ENCODE results near the gene AFDN. TPM values are rescaled to one million over a fixed set of nuclear protein-coding genes. Genes with fewer than 3 reads are reported as not detected.

Gene AFDN
- total and polyA plus RNA-seq, 2 experiments from 2014 or later: 130 to 198 TPM

DNA sequence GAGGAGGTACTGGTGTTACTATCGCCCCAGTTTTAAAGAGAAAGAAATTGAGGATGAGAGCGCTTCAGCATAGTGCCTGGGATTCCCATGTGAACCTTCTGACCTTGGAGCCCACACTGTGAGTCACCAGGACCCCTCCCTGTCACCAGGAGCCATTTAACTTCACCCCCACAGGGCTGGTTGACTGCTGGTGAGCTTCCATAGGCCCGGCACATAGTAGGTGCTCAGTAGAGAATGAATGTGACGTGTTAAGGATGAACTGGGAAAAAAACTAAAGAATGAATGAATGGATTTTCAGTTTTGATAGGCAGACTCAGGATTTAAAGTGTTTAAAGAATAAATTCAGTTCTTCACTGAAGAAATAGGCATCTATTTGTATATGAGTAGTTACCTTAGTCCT is 117.4 kb downstream of the AFDN start:
- no peaks in the 10 kb centered on the region for H3K27me3 ChIP-seq
- H3K9me3 ChIP-seq (ENCODE audit: low read depth): no peaks in the 10 kb centered on the region
- H3K9me2 ChIP-seq (replicated peaks; ENCODE audit: insufficient read depth): no peaks in the 10 kb centered on the region
- H3K79me2 ChIP-seq: peaks cover 14% of the 10 kb centered on the region
- H3K4me3 ChIP-seq: no peak overlapping the region
- H2AFZ ChIP-seq: no peak overlapping the region
- no peak overlapping the region for H3K27ac ChIP-seq
- H4K20me1 ChIP-seq (ENCODE audit: insufficient read depth, poor library complexity, severe bottlenecking): no peaks in the 10 kb centered on the region
- DNase-seq (ENCODE audit: low spot score): no peak
- no peak overlapping the region for H3K4me2 ChIP-seq
- H3K4me1 ChIP-seq (ENCODE audit: insufficient read depth): no peaks in the 10 kb centered on the region
- 98% methylated on average over 4 of the region's 4 CpGs for WGBS (ENCODE audit: low lambda C conversion rate, missing lambda C conversion rate)
- H3K36me3 ChIP-seq (replicated peaks; ENCODE audit: insufficient read depth, low read depth): no peaks in the 10 kb centered on the region
- TF ChIP-seq EZH2 (IDR thresholded peaks at IDR 0.05; ENCODE audit: borderline replicate concordance): no peak
- no peak for TF ChIP-seq EZH2phosphoT487 (IDR thresholded peaks at IDR 0.05; ENCODE audit: low read depth, severe bottlenecking, unreplicated experiment)
- TF ChIP-seq, protein P1, sequence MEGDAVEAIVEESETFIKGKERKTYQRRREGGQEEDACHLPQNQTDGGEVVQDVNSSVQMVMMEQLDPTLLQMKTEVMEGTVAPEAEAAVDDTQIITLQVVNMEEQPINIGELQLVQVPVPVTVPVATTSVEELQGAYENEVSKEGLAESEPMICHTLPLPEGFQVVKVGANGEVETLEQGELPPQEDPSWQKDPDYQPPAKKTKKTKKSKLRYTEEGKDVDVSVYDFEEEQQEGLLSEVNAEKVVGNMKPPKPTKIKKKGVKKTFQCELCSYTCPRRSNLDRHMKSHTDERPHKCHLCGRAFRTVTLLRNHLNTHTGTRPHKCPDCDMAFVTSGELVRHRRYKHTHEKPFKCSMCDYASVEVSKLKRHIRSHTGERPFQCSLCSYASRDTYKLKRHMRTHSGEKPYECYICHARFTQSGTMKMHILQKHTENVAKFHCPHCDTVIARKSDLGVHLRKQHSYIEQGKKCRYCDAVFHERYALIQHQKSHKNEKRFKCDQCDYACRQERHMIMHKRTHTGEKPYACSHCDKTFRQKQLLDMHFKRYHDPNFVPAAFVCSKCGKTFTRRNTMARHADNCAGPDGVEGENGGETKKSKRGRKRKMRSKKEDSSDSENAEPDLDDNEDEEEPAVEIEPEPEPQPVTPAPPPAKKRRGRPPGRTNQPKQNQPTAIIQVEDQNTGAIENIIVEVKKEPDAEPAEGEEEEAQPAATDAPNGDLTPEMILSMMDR (IDR thresholded peaks at IDR 0.05; ENCODE audit: poor library complexity): no peak

GRCh38 chr6:167946007-167946406 is 119.3 kb downstream of the AFDN start:
- WGBS (ENCODE audit: low lambda C conversion rate, missing lambda C conversion rate): 87% methylated on average over 11 of the region's 11 CpGs
- no peak overlapping the region for H3K4me2 ChIP-seq
- H3K27me3 ChIP-seq: no peaks in the 10 kb centered on the region
- no peak overlapping the region for H3K4me3 ChIP-seq
- no peaks in the 10 kb centered on the region for H3K4me1 ChIP-seq (ENCODE audit: insufficient read depth)
- no peaks in the 10 kb centered on the region for H4K20me1 ChIP-seq (ENCODE audit: insufficient read depth, poor library complexity, severe bottlenecking)
- DNase-seq (ENCODE audit: low spot score): no peak
- H3K9me3 ChIP-seq (ENCODE audit: low read depth): no peaks in the 10 kb centered on the region
- H2AFZ ChIP-seq: no peak overlapping the region
- no peaks in the 10 kb centered on the region for H3K9me2 ChIP-seq (replicated peaks; ENCODE audit: insufficient read depth)
- H3K79me2 ChIP-seq: peaks cover 6% of the 10 kb centered on the region
- H3K36me3 ChIP-seq (replicated peaks; ENCODE audit: insufficient read depth, low read depth): no peaks in the 10 kb centered on the region
- H3K27ac ChIP-seq: no peak overlapping the region
- TF ChIP-seq EZH2 (IDR thresholded peaks at IDR 0.05; ENCODE audit: borderline replicate concordance) (no peak), EZH2phosphoT487 (IDR thresholded peaks at IDR 0.05; ENCODE audit: low read depth, severe bottlenecking, unreplicated experiment) (no peak)
- TF ChIP-seq, protein P1 (IDR thresholded peaks at IDR 0.05; ENCODE audit: poor library complexity): no peak

DNA sequence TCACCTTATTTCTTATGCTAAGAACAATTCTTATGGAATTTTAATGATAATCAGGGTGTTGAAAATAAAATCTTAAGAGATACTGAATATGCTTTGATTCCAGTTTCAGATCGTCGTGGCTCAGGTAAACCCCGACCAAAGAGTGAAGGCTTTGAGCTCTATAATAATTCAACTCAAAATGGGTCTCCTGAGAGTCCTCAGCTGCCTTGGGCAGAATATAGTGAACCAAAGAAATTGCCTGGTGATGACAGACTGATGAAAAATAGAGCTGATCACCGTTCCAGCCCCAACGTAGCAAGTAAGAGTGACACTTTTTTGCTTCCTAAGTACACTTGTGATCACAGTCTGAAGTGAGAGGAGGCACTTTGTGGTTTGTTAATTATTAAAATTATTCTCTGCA is 119.9 kb downstream of the AFDN start:
- no peaks in the 10 kb centered on the region for H4K20me1 ChIP-seq (ENCODE audit: insufficient read depth, poor library complexity, severe bottlenecking)
- WGBS (ENCODE audit: low lambda C conversion rate, missing lambda C conversion rate): 83% methylated on average over 5 of the region's 5 CpGs
- no peak overlapping the region for H3K4me2 ChIP-seq

More for the DNA sequence above, 119.9 kb downstream of the AFDN start:
- Histone ChIP-seq H3K4me1 (ENCODE audit: insufficient read depth) (no peaks in the 10 kb centered on the region), H3K9me3 (ENCODE audit: low read depth) (no peaks in the 10 kb centered on the region), H3K79me2 (peaks cover 6% of the 10 kb centered on the region), H3K9me2 (replicated peaks; ENCODE audit: insufficient read depth) (no peaks in the 10 kb centered on the region), H3K27me3 (no peaks in the 10 kb centered on the region), H3K27ac (no peak overlapping the region), H2AFZ (no peak overlapping the region), H3K36me3 (replicated peaks; ENCODE audit: insufficient read depth, low read depth) (no peaks in the 10 kb centered on the region), H3K4me3 (no peak overlapping the region)
- no peak for DNase-seq (ENCODE audit: low spot score)
- TF ChIP-seq EZH2phosphoT487 (IDR thresholded peaks at IDR 0.05; ENCODE audit: low read depth, severe bottlenecking, unreplicated experiment): no peak
- TF ChIP-seq, protein P1 (IDR thresholded peaks at IDR 0.05; ENCODE audit: poor library complexity): no peak
- TF ChIP-seq EZH2 (IDR thresholded peaks at IDR 0.05; ENCODE audit: borderline replicate concordance): no peak
